HEK293T (cell line): Measurements from ENCODE around the gene ABCA3.

Experiments used
- CTCF ChIA-PET: fragments of 350-600 bp; formaldehyde crosslinking; extraction: SDS; loops from one replicate; lab custom pipeline; 2021; ENCODE audit warnings: antibody characterized with exemption, inconsistent platforms; lab: Yijun Ruan, JAX
- POLR2A ChIA-PET: fragments of 350-600 bp; formaldehyde crosslinking; extraction: SDS; loops from one replicate; lab custom pipeline; 2020; ENCODE audit warnings: antibody characterized with exemption, inconsistent platforms; lab: Yijun Ruan, JAX
- DNase-seq: peaks from one replicate; pipeline ENCODE4 v3.0.0; 2012; ENCODE audit warnings: mixed read lengths; ENCODE audit errors: extremely low spot score
- ARNT ChIP-seq: fragments of 450-650 bp; IDR thresholded peaks from 2 replicates; pipeline ENCODE4 v1.6.1; 2017; ENCODE audit warnings: mild to moderate bottlenecking
- BHLHE40 ChIP-seq: fragments of 450-650 bp; IDR thresholded peaks from 2 replicates; pipeline ENCODE4 v1.6.1; 2016; ENCODE audit warnings: mild to moderate bottlenecking, moderate library complexity, borderline replicate concordance
- CTBP1 ChIP-seq: fragments of 450-650 bp; IDR thresholded peaks from 2 replicates; pipeline ENCODE4 v1.6.1; 2016; ENCODE audit warnings: borderline replicate concordance
- ELF4 ChIP-seq: fragments of 450-650 bp; IDR thresholded peaks from 2 replicates; pipeline ENCODE4 v1.6.1; 2017; ENCODE audit warnings: antibody characterized with exemption
- FOXA1 ChIP-seq: fragments of 450-650 bp; IDR thresholded peaks from 2 replicates; pipeline ENCODE4 v1.6.1; 2016; ENCODE audit warnings: mild to moderate bottlenecking
- FOXK2 ChIP-seq: fragments of 450-650 bp; IDR thresholded peaks from 2 replicates; pipeline ENCODE4 v1.6.1; 2016; ENCODE audit warnings: mild to moderate bottlenecking
- FOXM1 ChIP-seq: fragments of 450-650 bp; IDR thresholded peaks from 2 replicates; pipeline ENCODE4 v1.6.1; 2017; ENCODE audit warnings: mild to moderate bottlenecking, borderline replicate concordance
- HDGF ChIP-seq: fragments of 450-650 bp; IDR thresholded peaks from 2 replicates; pipeline ENCODE4 v1.6.1; 2017; ENCODE audit warnings: antibody characterized with exemption, borderline replicate concordance
- L3MBTL2 ChIP-seq: fragments of 450-650 bp; conservative IDR thresholded peaks from 2 replicates; pipeline ENCODE4 v1.6.1; 2016; ENCODE audit warnings: mild to moderate bottlenecking
- LEF1 ChIP-seq: fragments of 450-650 bp; IDR thresholded peaks from 2 replicates; pipeline ENCODE4 v1.6.1; 2017; ENCODE audit warnings: mild to moderate bottlenecking, borderline replicate concordance
- NFRKB ChIP-seq: fragments of 450-650 bp; IDR thresholded peaks from 2 replicates; pipeline ENCODE4 v1.6.1; 2016; ENCODE audit warnings: mild to moderate bottlenecking, moderate library complexity
- SP1 ChIP-seq: fragments of 450-650 bp; IDR thresholded peaks from 2 replicates; pipeline ENCODE4 v1.6.1; 2017
- SUZ12 ChIP-seq: fragments of 450-650 bp; IDR thresholded peaks from 2 replicates; pipeline ENCODE4 v1.6.1; 2016; ENCODE audit warnings: mild to moderate bottlenecking
- TARDBP ChIP-seq: fragments of 450-650 bp; IDR thresholded peaks from 2 replicates; pipeline ENCODE4 v1.6.1; 2016
- ZNF384 ChIP-seq: fragments of 450-650 bp; IDR thresholded peaks from 2 replicates; pipeline ENCODE4 v1.6.1; 2016
- TF ChIP-seq, protein P1 (sequence below): fragments of 450-650 bp; IDR thresholded peaks from 2 replicates; pipeline ENCODE4 v1.6.1; 2016

Gene ABCA3

DNA sequence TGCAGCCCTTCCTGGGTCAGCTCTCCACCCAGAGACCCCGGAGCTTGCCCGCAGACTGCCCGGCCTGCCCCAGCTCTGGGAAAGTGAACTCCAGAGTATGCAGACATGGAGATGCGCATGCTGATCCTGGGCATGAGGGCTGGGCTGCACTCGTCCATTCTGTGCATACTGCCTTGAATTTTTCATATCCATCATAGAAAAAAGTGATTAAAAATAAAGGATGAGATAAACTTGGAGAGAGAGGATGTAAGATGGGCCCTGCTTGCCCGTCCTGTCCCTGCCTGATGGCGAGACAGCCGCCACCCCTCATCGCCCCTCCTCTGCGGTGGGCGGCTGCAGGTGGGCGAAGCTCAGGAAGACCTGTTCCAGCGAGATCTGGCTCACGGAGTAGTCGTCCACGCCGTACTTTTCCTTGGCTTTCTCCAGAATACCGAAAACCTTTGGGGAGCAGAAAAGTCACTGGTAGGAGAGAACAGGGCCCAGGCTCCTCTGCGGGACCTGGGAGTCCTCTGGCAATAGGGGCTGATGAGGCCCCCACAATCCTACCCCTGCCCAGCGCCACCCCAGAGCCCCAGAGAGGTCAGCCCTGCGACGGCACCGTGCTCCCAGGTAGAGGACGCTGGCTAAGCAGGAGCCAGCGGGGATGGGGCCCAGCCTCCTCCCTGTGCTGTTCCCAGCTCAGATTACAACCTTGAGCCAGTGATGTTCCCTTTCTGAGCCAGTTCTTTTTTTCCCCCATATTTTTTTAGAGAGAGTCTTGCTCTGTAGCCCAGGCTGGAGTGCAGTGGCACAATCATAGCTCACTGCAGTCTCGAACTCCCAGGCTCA is 63.9 kb downstream of the ABCA3 start:
- no peak for DNase-seq
- no peak for TF ChIP-seq CTBP1
- TF ChIP-seq, protein P1, sequence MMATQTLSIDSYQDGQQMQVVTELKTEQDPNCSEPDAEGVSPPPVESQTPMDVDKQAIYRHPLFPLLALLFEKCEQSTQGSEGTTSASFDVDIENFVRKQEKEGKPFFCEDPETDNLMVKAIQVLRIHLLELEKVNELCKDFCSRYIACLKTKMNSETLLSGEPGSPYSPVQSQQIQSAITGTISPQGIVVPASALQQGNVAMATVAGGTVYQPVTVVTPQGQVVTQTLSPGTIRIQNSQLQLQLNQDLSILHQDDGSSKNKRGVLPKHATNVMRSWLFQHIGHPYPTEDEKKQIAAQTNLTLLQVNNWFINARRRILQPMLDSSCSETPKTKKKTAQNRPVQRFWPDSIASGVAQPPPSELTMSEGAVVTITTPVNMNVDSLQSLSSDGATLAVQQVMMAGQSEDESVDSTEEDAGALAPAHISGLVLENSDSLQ, result no peak
- no peak for TF ChIP-seq FOXK2
- ChIA-PET POLR2A (no interaction called here), CTCF (no interaction called here)

DNA sequence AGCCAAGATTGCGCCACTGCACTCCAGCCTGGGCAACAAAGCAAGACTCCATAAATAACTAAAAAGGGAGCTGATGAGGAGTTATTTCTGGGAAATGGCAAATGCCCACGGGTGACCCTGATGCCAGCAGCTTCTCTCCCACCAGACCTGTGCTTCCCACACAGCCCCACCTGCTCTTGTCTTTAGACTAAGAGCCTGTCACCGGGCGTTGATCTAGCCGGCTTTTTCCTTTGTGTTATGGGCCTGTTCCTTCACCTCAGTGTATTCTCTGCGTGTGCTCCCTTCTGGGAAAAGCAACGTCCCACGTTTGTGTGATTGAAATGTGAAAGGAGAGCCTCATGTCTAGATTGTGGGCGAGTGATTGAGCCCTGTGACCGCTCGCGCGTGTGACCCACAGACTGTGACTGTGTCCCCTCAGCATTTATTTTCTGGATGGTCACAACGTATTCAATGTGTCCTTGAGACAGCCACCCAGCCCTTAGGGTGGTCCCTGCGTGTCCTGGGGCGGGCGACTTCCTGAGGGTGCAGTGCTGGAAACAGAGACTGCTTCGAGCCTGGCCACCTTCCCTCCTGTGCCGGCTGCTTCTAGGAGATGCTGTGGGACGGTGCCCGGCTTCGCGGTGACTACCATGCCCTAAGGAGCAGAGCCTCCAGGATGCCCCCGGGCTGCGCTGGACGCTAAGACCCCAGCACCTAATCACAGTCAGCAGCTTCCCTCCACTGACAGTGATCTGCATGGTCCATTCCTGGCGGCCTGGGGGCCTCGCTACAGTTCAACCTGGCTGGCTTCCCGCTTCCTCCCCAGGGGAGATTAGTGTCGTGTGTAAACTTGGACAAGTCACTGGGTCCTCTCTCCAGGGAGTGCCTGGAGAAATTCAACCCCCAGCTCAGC is 64.8 kb downstream of the ABCA3 start:
- ChIA-PET CTCF (no interaction called here), POLR2A (no interaction called here)
- TF ChIP-seq FOXK2, result no peak
- no peak for TF ChIP-seq SP1
- no peak for TF ChIP-seq ARNT
- TF ChIP-seq FOXA1, result no peak
- no peak for TF ChIP-seq HDGF
- no peak for TF ChIP-seq NFRKB
- TF ChIP-seq ELF4, result no peak
- TF ChIP-seq CTBP1, result no peak
- no peak for TF ChIP-seq ZNF384
- no peak for TF ChIP-seq SUZ12
- no peak for TF ChIP-seq TARDBP
- TF ChIP-seq FOXM1, result no peak
- no peak for TF ChIP-seq BHLHE40
- TF ChIP-seq, protein P1, result no peak
- no peak for TF ChIP-seq L3MBTL2
- no peak for TF ChIP-seq LEF1
- no peak for DNase-seq

DNA sequence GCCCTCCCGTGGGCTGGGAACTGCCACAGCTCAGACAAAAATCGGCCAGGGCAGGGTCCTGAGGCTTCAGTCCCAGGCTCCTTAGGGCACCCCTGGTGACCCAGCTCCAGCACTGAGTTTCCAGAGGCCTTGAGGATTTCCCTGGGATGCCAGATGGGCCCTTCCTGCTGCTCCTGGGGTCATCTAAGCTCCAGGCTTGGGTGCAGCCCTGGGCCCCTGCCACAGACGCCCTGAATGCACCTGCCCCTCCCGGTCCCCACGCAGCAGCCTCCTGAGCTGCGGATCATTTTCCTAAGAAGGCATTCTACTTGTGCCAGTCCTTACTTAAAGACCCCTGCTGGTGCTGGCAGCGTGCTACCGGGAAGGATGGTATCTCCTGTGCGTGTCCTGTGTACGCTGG is 66.6 kb downstream of the ABCA3 start:
- POLR2A ChIA-PET, result no interaction called here
- CTCF ChIA-PET, result no interaction called here
- TF ChIP-seq L3MBTL2, result no peak
- TF ChIP-seq NFRKB, result no peak
- TF ChIP-seq BHLHE40, result no peak
- TF ChIP-seq CTBP1, result no peak
- TF ChIP-seq TARDBP, result no peak
- TF ChIP-seq ZNF384, result no peak
- TF ChIP-seq, protein P1, result no peak
- TF ChIP-seq ELF4, result no peak
- no peak for TF ChIP-seq ARNT
- TF ChIP-seq FOXM1, result no peak
- no peak for TF ChIP-seq FOXK2
- no peak for TF ChIP-seq LEF1
- TF ChIP-seq SP1, result no peak
- no peak for TF ChIP-seq HDGF
- no peak for TF ChIP-seq FOXA1
- no peak for DNase-seq

DNA sequence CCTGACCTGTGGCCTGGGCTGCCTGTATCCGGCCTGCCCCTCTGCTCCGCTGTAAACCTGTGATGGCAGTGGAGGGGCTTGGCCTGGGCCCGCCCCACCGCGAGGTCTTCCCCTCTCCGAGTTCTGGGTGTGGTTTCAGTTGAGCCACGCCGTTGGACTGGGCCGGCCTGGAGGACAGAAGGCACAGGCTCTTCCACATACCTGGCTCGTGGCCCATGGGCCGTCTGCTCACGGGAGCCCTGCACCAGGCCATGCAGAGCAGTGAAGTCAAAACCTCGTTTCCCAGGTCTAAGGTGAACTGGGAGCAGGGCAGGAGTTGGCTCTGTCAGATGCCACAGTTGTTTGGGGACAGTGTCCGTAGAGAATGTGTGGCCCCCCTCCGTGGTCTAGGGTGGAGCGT is 67.0 kb downstream of the ABCA3 start:
- POLR2A ChIA-PET, result no interaction called here
- DNase-seq, result no peak
- CTCF ChIA-PET, result no interaction called here
- TF ChIP-seq FOXK2 (no peak), SUZ12 (no peak), LEF1 (no peak), SP1 (no peak), ZNF384 (no peak), BHLHE40 (no peak), L3MBTL2 (no peak)

DNA sequence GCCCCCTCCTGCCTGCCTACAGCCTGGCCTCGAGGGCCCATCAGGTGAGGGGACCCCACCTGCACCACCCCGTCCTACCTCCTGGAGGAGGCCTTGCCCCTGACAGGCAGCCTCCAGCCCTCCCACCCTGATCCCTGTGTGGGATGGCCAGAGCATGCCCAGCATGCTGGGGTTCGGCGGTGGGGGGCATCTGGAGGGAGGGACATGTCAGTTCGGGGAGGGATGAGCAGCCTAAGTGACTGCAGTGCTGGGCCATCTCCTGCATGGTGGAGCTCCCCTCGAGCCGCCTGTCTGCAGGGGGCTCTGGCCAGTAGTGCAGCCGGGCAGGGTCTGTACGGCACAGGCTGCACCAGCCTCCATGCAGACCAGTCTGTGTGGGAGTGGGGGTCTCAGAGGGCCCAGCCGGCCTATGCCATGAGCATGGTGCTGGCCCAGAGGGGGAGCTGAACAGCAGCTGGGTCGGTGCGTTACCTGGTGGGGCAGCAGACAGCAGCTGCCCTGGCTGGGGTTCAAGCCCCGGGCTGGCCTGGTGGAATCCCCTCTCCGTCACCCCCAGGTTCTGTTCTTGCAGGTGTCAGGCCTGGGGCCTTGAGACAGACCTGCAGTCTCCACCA is 68.6 kb downstream of the ABCA3 start:
- CTCF ChIA-PET, result no interaction called here
- POLR2A ChIA-PET, result no interaction called here

More for the DNA sequence above, 68.6 kb downstream of the ABCA3 start:
- DNase-seq, result no peak
- TF ChIP-seq SUZ12 (no peak), LEF1 (no peak), ARNT (no peak), HDGF (no peak), FOXA1 (no peak), BHLHE40 (no peak), TARDBP (no peak), L3MBTL2 (no peak), FOXK2 (no peak), ZNF384 (no peak), CTBP1 (no peak)
- TF ChIP-seq, protein P1, result no peak
